DOHH2 (cell line): ENCODE data around the gene ZNF608.
A peak's percentile ranks its signal among the peaks of the same experiment; 100 is the strongest.

Experiments used
- H3F3A ChIP-seq: fragments of 200-600 bp; sonication (generic), shearing (Covaris generic); 2 replicates; pipeline ENCODE4 v1.6.0; 2016; ENCODE audit warnings: antibody characterized with exemption, mild to moderate bottlenecking; ENCODE audit not compliant: control insufficient read depth, insufficient read depth
- H3K27ac ChIP-seq: fragments of 200-600 bp; sonication (generic); 2 replicates; pipeline ENCODE4 v1.5.1; 2014; ENCODE audit warnings: low read depth, mild to moderate bottlenecking, low read length, moderate library complexity
- H3K27me3 ChIP-seq: fragments of 200-600 bp; sonication (generic); 2 replicates; pipeline ENCODE4 v1.6.1; 2014; ENCODE audit warnings: mild to moderate bottlenecking, low read length, mixed read lengths; ENCODE audit not compliant: control insufficient read depth
- H3K36me3 ChIP-seq: fragments of 200-600 bp; sonication (generic); 2 replicates; pipeline ENCODE4 v1.6.1; 2014; ENCODE audit warnings: mild to moderate bottlenecking, low read length, moderate library complexity, mixed read lengths; ENCODE audit not compliant: control insufficient read depth
- H3K4me1 ChIP-seq: fragments of 200-600 bp; sonication (generic); 2 replicates; pipeline ENCODE4 v1.6.1; 2014; ENCODE audit warnings: mild to moderate bottlenecking, low read length, mixed read lengths; ENCODE audit not compliant: control insufficient read depth
- H3K4me2 ChIP-seq: fragments of 200-600 bp; sonication (generic); 2 replicates; pipeline ENCODE4 v1.6.0; 2014; ENCODE audit warnings: mild to moderate bottlenecking, low read length, moderate library complexity
- H3K4me3 ChIP-seq: fragments of 200-600 bp; sonication (generic); 2 replicates; pipeline ENCODE4 v1.5.1; 2014; ENCODE audit warnings: mild to moderate bottlenecking, low read length, mixed read lengths
- H3K79me2 ChIP-seq: fragments of 200-600 bp; sonication (generic); 2 replicates; pipeline ENCODE4 v1.6.1; 2014; ENCODE audit warnings: mild to moderate bottlenecking, low read length, mixed read lengths; ENCODE audit not compliant: control insufficient read depth
- H3K9me2 ChIP-seq: fragments of 200-600 bp; sonication (generic); replicated peaks from 2 replicates; pipeline ENCODE4 v1.6.1; 2014; ENCODE audit warnings: mild to moderate bottlenecking, low read length, mixed read lengths; ENCODE audit not compliant: control insufficient read depth
- H3K9me3 ChIP-seq: fragments of 200-600 bp; sonication (generic); 2 replicates; pipeline ENCODE4 v1.6.1; 2014; ENCODE audit warnings: antibody characterized with exemption, low read length, mixed read lengths; ENCODE audit not compliant: control insufficient read depth, insufficient read depth
- H4K20me1 ChIP-seq: fragments of 200-600 bp; sonication (generic); 2 replicates; pipeline ENCODE4 v1.6.0; 2014; ENCODE audit warnings: low read depth, mild to moderate bottlenecking, antibody characterized with exemption, low read length, moderate library complexity; ENCODE audit not compliant: control insufficient read depth, insufficient read depth
- CTCF ChIP-seq: fragments of 200-600 bp; sonication (generic); IDR thresholded peaks from one replicate; pipeline ENCODE4 v1.5.1; 2014; ENCODE audit warnings: antibody characterized with exemption, mild to moderate bottlenecking, low read depth, low read length; ENCODE audit not compliant: poor library complexity, severe bottlenecking
- EZH2phosphoT487 ChIP-seq: fragments of 200-600 bp; sonication (generic); IDR thresholded peaks from 2 replicates; pipeline ENCODE4 v1.6.1; 2017; ENCODE audit warnings: borderline replicate concordance, mild to moderate bottlenecking, antibody characterized with exemption, low read length, moderate library complexity, mixed read lengths

Gene ZNF608

DNA sequence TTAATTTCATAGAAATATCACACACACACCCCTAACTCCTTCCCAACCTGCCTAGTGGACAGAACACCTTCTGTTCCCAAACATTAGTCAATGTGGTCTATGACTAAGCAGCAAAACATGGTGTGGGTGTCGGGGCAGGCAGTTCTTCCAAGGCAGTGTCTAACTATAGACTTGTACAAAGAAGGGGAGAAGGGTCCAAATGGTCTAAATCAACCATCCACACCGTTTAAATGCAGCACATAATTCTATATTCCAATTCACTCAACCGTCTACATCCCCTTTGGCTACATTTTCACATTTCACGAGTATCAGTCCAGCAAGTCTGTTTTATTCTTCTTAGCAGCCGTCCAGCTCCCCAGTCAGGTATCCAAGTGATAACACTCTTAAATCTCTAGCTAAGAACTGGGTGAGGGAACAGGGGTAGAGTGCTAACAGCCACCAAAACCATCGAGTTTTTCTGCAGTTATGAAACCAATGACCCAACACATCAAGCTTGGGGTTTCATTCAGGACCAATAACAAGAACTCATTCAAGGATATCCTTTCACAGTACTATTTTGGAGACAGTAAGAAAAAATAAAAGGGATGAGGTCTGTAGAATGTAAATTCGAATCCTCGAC, 3.3 kb downstream of the ZNF608 start:
- Histone ChIP-seq H3K36me3 (peaks cover 17% of the 10 kb centered on the region; the same call in 1 of the 2 replicates), H3F3A (peaks cover 45% of the 10 kb centered on the region), H3K27ac (peak overlapping the region; percentile 98), H4K20me1 (no peaks in the 10 kb centered on the region), H3K27me3 (no peaks in the 10 kb centered on the region), H3K4me1 (peaks cover 78% of the 10 kb centered on the region), H3K79me2 (peaks cover 81% of the 10 kb centered on the region), H3K9me3 (no peaks in the 10 kb centered on the region), H3K9me2 (no peaks in the 10 kb centered on the region), H3K4me3 (peak overlapping the region; percentile 77), H3K4me2 (peak overlapping the region; percentile 75)
- TF ChIP-seq CTCF (no peak), EZH2phosphoT487 (no peak)

GRCh38 chr5:124742521-124742920, 3.9 kb downstream of the ZNF608 start:
- Histone ChIP-seq H3K79me2 (peaks cover 87% of the 10 kb centered on the region), H3K27ac (peak overlapping the region; percentile 98), H4K20me1 (no peaks in the 10 kb centered on the region)

DNA sequence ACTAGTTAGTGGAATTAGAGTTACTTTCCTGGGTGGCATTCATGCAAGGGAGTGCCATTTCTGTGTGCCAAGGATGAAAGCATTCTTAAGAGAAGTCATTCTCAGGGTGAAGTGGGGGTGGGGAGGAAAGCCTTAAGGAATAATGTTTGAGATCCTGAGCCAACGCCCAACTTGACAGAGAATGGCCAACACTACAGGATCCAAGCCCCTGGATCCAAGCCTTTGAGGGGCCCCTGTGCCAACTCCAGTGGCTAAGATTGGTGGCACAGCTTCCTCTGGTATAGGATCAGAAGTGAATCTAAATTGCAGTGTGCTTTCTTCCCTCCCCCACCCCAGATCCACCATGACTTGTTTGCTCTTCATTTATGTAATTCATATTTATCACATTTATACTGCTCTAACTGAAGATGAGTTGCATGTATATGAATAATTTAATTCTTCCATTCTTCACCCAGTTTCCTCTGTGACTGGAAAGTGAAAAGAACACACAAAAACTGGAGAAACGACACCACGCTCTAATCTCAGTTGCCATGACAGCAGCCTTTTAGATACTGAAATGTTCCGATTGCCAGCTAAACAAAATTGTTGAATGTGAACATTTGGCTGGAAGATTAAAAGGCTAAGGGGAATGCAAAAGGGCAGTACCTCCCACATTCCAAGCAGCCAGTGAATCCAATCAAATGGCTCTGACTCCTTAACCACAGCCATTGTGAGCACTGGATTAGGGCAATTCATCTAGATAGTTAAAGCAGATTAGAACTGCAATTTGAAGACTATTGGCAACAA, 4.5 kb downstream of the ZNF608 start:
- H3K9me3 ChIP-seq = no peaks in the 10 kb centered on the region
- H3K27ac ChIP-seq = peak overlapping the region; percentile 98
- no peak for TF ChIP-seq CTCF
- TF ChIP-seq EZH2phosphoT487 = no peak
- H3K9me2 ChIP-seq = no peaks in the 10 kb centered on the region
- H3K79me2 ChIP-seq = peaks cover 93% of the 10 kb centered on the region
- H3F3A ChIP-seq = peaks cover 43% of the 10 kb centered on the region
- peak overlapping the region; percentile 77 for H3K4me3 ChIP-seq
- peaks cover 17% of the 10 kb centered on the region; the same call in 1 of the 2 replicates for H3K36me3 ChIP-seq
- H3K4me2 ChIP-seq = peak overlapping the region; percentile 75
- no peaks in the 10 kb centered on the region for H3K27me3 ChIP-seq
- peaks cover 86% of the 10 kb centered on the region for H3K4me1 ChIP-seq
- H4K20me1 ChIP-seq = no peaks in the 10 kb centered on the region

More at GRCh38 chr5:124742521-124742920, 3.9 kb downstream of the ZNF608 start:
- peaks cover 80% of the 10 kb centered on the region for H3K4me1 ChIP-seq
- H3K9me3 ChIP-seq = no peaks in the 10 kb centered on the region
- H3F3A ChIP-seq = peaks cover 45% of the 10 kb centered on the region
- peak overlapping the region; percentile 77 for H3K4me3 ChIP-seq
- H3K36me3 ChIP-seq = peaks cover 17% of the 10 kb centered on the region; the same call in 1 of the 2 replicates
- H3K4me2 ChIP-seq = peak overlapping the region; percentile 75
- H3K9me2 ChIP-seq = no peaks in the 10 kb centered on the region
- TF ChIP-seq CTCF (no peak), EZH2phosphoT487 (no peak)
- H3K27me3 ChIP-seq = no peaks in the 10 kb centered on the region
